ENCODE results near the gene FBXL13. TPM values are rescaled to one million over a fixed set of nuclear protein-coding genes. Genes with fewer than 3 reads are reported as not detected.
"Not testable (repeated sequence)": the region's sequence is repeated elsewhere in the genome, so short reads cannot be mapped to it uniquely, and the experiment has no call there.

The FBXL13 gene
- total RNA-seq, 2 donors from 2014 or later, result 0.95 to 2.5 TPM

- H3K4me3 ChIP-seq, result no peak overlapping the region
- ATAC-seq (ENCODE audit: insufficient number of reproducible peaks, low FRiP score, low read depth) (no peak), DNase-seq (ENCODE audit: low spot score) (no peak)
- no peak for TF ChIP-seq CTCF (IDR thresholded peaks at IDR 0.05)
- H3K9me3 ChIP-seq, result no peaks in the 10 kb centered on the region
- no peaks in the 10 kb centered on the region for H3K36me3 ChIP-seq
- peaks cover 0 to 9% of the 10 kb centered on the region in 2 donors for H3K4me1 ChIP-seq (ENCODE audit: control insufficient read depth in 1 of 2, low read depth in 2 of 2)
- H3K27me3 ChIP-seq (replicated peaks; ENCODE audit: insufficient read depth), result no peaks in the 10 kb centered on the region
- H3K27ac ChIP-seq, result no peak overlapping the region
These were observed 15.1 kb downstream of the FBXL13 start for GRCh38 chr7:103059471-103059870.

GRCh38 chr7:103058122-103058521 lies 16.5 kb downstream of the FBXL13 start:
- Histone ChIP-seq H3K27me3 (replicated peaks; ENCODE audit: insufficient read depth) (no peaks in the 10 kb centered on the region), H3K27ac (no peak overlapping the region), H3K4me3 (no peak overlapping the region), H3K4me1 (ENCODE audit: control insufficient read depth in 1 of 2, low read depth in 2 of 2) (peaks cover 0 to 9% of the 10 kb centered on the region in 2 donors), H3K36me3 (no peaks in the 10 kb centered on the region), H3K9me3 (no peaks in the 10 kb centered on the region)
- no peak for TF ChIP-seq CTCF (IDR thresholded peaks at IDR 0.05)
- DNase-seq (ENCODE audit: low spot score), result no peak
- no peak for ATAC-seq (ENCODE audit: insufficient number of reproducible peaks, low FRiP score, low read depth)

GRCh38 chr7:103056006-103056405 lies 18.6 kb downstream of the FBXL13 start:
- not testable (repeated sequence) for H3K4me3 ChIP-seq; ATAC-seq (ENCODE audit: insufficient number of reproducible peaks, low FRiP score, low read depth); H3K4me1 ChIP-seq (ENCODE audit: control insufficient read depth in 1 of 2, low read depth in 2 of 2); H3K9me3 ChIP-seq; DNase-seq (ENCODE audit: low spot score); H3K36me3 ChIP-seq; H3K27me3 ChIP-seq (replicated peaks; ENCODE audit: insufficient read depth); H3K27ac ChIP-seq

GRCh38 chr7:103051519-103051918 lies 23.1 kb downstream of the FBXL13 start:
- no peaks in the 10 kb centered on the region for H3K27me3 ChIP-seq (replicated peaks; ENCODE audit: insufficient read depth)
- TF ChIP-seq CTCF (IDR thresholded peaks at IDR 0.05), result no peak
- no peak overlapping the region for H3K27ac ChIP-seq
- H3K9me3 ChIP-seq, result no peaks in the 10 kb centered on the region
- DNase-seq (ENCODE audit: low spot score) (no peak), ATAC-seq (ENCODE audit: insufficient number of reproducible peaks, low FRiP score, low read depth) (no peak)
- no peak overlapping the region for H3K4me3 ChIP-seq
- no peaks in the 10 kb centered on the region for H3K4me1 ChIP-seq (ENCODE audit: control insufficient read depth in 1 of 2, low read depth in 2 of 2)
- peaks cover 3% of the 10 kb centered on the region for H3K36me3 ChIP-seq

- H3K4me3 ChIP-seq, result no peak overlapping the region
- H3K36me3 ChIP-seq, result peaks cover 3% of the 10 kb centered on the region
- no peak overlapping the region for H3K27ac ChIP-seq
- no peak for TF ChIP-seq CTCF (IDR thresholded peaks at IDR 0.05)
- H3K9me3 ChIP-seq, result no peaks in the 10 kb centered on the region
- H3K4me1 ChIP-seq (ENCODE audit: control insufficient read depth in 1 of 2, low read depth in 2 of 2), result no peaks in the 10 kb centered on the region
- no peaks in the 10 kb centered on the region for H3K27me3 ChIP-seq (replicated peaks; ENCODE audit: insufficient read depth)
- DNase-seq (ENCODE audit: low spot score) (no peak), ATAC-seq (ENCODE audit: insufficient number of reproducible peaks, low FRiP score, low read depth) (no peak)
These were observed 25.8 kb downstream of the FBXL13 start for GRCh38 chr7:103048833-103049232.

GRCh38 chr7:103041815-103042214 lies 32.8 kb downstream of the FBXL13 start:
- not testable (repeated sequence) for H3K27ac ChIP-seq; H3K36me3 ChIP-seq; H3K27me3 ChIP-seq (replicated peaks; ENCODE audit: insufficient read depth); H3K4me1 ChIP-seq (ENCODE audit: control insufficient read depth in 1 of 2, low read depth in 2 of 2); H3K9me3 ChIP-seq; ATAC-seq (ENCODE audit: insufficient number of reproducible peaks, low FRiP score, low read depth); H3K4me3 ChIP-seq; DNase-seq (ENCODE audit: low spot score)

GRCh38 chr7:103037823-103038739 lies 36.5 kb downstream of the FBXL13 start:
- ATAC-seq (ENCODE audit: insufficient number of reproducible peaks, low FRiP score, low read depth), result not testable (repeated sequence)

More at GRCh38 chr7:103037823-103038739, 36.5 kb downstream of the FBXL13 start:
- not testable (repeated sequence) for H3K9me3 ChIP-seq; DNase-seq (ENCODE audit: low spot score); H3K27ac ChIP-seq; H3K4me1 ChIP-seq (ENCODE audit: control insufficient read depth in 1 of 2, low read depth in 2 of 2); H3K27me3 ChIP-seq (replicated peaks; ENCODE audit: insufficient read depth); H3K4me3 ChIP-seq; H3K36me3 ChIP-seq

All from thoracic aorta (tissue), 2 donors.